ENCODE data around the gene TMEM163. TPM values are rescaled to one million over a fixed set of nuclear protein-coding genes. Genes with fewer than 3 reads are reported as not detected.

TMEM163 gene
- total RNA-seq, 1 donor from 2014 or later, result 0.95 TPM

DNA sequence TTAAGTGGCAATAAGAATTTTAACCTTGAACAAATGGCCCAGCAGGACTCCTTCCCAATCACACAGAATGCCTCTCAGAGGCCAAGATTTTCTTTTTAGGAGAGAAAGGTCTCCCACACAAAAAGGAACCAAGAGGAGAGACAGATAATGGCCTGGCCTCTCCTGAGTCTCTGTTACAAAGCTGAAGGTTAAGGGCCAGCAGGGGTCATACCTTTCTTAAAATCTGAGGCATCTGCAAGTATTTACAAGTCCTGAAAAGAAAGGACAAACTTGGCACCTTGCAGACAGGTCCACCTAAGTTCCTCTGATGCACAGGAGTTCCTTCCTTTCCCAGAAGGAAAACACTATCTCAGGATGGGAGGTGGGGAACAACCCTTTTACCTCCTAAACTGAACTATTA lies 142.3 kb downstream of the TMEM163 start:
- DNase-seq (ENCODE audit: low spot score), result no peak
- Histone ChIP-seq H3K4me2 (no peak overlapping the region), H4K20me1 (ENCODE audit: low read depth) (no peaks in the 10 kb centered on the region), H3K4me3 (no peak overlapping the region), H3K27me3 (no peaks in the 10 kb centered on the region), H3F3A (ENCODE audit: low read depth) (peaks cover 5% of the 10 kb centered on the region), H3K9ac (no peak overlapping the region), H3K27ac (no peak overlapping the region), H3K9me3 (ENCODE audit: low read depth) (no peaks in the 10 kb centered on the region), H3K79me2 (ENCODE audit: low read depth) (no peaks in the 10 kb centered on the region), H2AFZ (replicated peaks) (no peak overlapping the region), H3K4me1 (peaks cover 24% of the 10 kb centered on the region), H3K36me3 (no peaks in the 10 kb centered on the region)
- no peaks in the 10 kb centered on the region for H3K9me3 Mint-ChIP-seq
- H3K36me3 Mint-ChIP-seq, result no peaks in the 10 kb centered on the region
- TF ChIP-seq, protein P1, sequence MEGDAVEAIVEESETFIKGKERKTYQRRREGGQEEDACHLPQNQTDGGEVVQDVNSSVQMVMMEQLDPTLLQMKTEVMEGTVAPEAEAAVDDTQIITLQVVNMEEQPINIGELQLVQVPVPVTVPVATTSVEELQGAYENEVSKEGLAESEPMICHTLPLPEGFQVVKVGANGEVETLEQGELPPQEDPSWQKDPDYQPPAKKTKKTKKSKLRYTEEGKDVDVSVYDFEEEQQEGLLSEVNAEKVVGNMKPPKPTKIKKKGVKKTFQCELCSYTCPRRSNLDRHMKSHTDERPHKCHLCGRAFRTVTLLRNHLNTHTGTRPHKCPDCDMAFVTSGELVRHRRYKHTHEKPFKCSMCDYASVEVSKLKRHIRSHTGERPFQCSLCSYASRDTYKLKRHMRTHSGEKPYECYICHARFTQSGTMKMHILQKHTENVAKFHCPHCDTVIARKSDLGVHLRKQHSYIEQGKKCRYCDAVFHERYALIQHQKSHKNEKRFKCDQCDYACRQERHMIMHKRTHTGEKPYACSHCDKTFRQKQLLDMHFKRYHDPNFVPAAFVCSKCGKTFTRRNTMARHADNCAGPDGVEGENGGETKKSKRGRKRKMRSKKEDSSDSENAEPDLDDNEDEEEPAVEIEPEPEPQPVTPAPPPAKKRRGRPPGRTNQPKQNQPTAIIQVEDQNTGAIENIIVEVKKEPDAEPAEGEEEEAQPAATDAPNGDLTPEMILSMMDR (IDR thresholded peaks at IDR 0.05), result no peak
- TF ChIP-seq EZH2 (IDR thresholded peaks at IDR 0.05), result no peak
- TF ChIP-seq EZH2phosphoT487 (IDR thresholded peaks at IDR 0.05), result no peak
- H3K27ac Mint-ChIP-seq, result peak overlapping the region; percentile 21
- H3K4me3 Mint-ChIP-seq, result no peak overlapping the region
- H3K4me1 Mint-ChIP-seq, result peaks cover 9% of the 10 kb centered on the region
- no peaks in the 10 kb centered on the region for H3K27me3 Mint-ChIP-seq (ENCODE audit: insufficient read depth, low read depth)

DNA sequence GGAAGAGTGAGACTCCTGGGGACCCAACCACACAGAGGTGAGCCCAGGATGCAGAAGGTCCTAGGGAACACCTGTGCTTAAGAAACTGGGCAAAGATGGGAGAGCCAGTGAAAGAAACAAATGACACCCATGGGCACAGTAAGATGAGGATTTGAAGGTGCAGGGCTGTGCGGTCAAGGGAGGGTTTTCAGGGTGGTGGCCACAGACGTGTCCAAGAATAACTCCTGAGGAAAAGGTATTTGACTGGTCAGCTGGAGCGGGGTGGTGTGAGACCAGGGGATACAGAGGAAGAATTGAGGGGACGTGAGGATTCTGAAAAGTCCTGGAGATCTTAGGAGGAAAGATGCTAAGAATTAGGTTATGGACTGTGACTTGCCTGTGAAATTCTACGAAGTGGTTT lies 142.9 kb downstream of the TMEM163 start:
- H4K20me1 ChIP-seq (ENCODE audit: low read depth), result no peaks in the 10 kb centered on the region
- H3F3A ChIP-seq (ENCODE audit: low read depth), result peaks cover 5% of the 10 kb centered on the region
- peaks cover 24% of the 10 kb centered on the region for H3K4me1 ChIP-seq
- Mint-ChIP-seq H3K4me3 (no peak overlapping the region), H3K9me3 (no peaks in the 10 kb centered on the region), H3K4me1 (peaks cover 9% of the 10 kb centered on the region), H3K27ac (no peak overlapping the region), H3K27me3 (ENCODE audit: insufficient read depth, low read depth) (no peaks in the 10 kb centered on the region), H3K36me3 (no peaks in the 10 kb centered on the region)
- no peak overlapping the region for H2AFZ ChIP-seq (replicated peaks)
- no peak overlapping the region for H3K4me2 ChIP-seq
- no peaks in the 10 kb centered on the region for H3K27me3 ChIP-seq
- TF ChIP-seq EZH2phosphoT487 (IDR thresholded peaks at IDR 0.05) (no peak), EZH2 (IDR thresholded peaks at IDR 0.05) (no peak)
- TF ChIP-seq, protein P1 (IDR thresholded peaks at IDR 0.05), result no peak
- no peak overlapping the region for H3K4me3 ChIP-seq
- H3K9me3 ChIP-seq (ENCODE audit: low read depth), result no peaks in the 10 kb centered on the region
- DNase-seq (ENCODE audit: low spot score), result no peak
- no peaks in the 10 kb centered on the region for H3K79me2 ChIP-seq (ENCODE audit: low read depth)
- no peak overlapping the region for H3K27ac ChIP-seq
- H3K9ac ChIP-seq, result no peak overlapping the region
- H3K36me3 ChIP-seq, result no peaks in the 10 kb centered on the region

DNA sequence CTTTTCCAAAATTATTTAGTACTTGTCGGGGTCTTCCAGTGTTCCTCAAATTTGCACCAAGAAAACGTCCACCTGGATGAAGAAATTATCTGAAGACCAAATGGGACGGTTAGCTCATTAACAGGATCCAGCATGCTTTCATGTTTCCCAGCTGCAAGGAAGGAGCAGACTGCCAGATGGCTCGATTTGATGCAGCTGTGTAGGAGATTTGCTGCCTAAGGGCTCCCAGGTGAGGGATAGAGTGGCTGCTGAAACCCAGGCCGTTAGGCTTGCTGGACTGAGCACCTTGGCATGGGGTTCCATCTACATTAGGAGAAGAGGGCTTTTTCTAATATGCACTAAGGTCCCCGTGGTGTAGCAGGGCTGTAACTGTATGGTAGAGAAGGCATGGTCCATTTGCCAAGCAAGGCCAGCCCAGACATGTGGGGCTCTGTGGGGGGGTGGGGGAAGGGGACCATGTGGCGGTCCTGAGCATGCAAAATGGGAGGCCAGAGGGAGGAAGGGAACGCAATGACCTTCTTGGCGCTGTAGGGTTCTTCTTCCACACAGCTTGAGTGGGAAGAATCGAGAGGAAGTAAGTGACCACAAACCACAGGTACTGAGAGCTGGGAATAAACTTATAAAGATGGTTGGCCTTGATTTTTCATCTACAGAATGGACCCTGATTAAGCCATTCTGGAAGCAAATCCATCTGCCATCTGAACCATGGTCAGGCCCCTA lies 144.0 kb downstream of the TMEM163 start:
- Histone ChIP-seq H3K36me3 (no peaks in the 10 kb centered on the region), H3K27me3 (no peaks in the 10 kb centered on the region), H3K9ac (no peak overlapping the region), H3K4me3 (no peak overlapping the region), H3K27ac (no peak overlapping the region), H4K20me1 (ENCODE audit: low read depth) (no peaks in the 10 kb centered on the region), H3K4me2 (no peak overlapping the region), H3K79me2 (ENCODE audit: low read depth) (no peaks in the 10 kb centered on the region), H3F3A (ENCODE audit: low read depth) (peaks cover 5% of the 10 kb centered on the region), H2AFZ (replicated peaks) (no peak overlapping the region), H3K4me1 (peaks cover 17% of the 10 kb centered on the region), H3K9me3 (ENCODE audit: low read depth) (no peaks in the 10 kb centered on the region)
- no peak for TF ChIP-seq EZH2 (IDR thresholded peaks at IDR 0.05)
- no peak for TF ChIP-seq EZH2phosphoT487 (IDR thresholded peaks at IDR 0.05)
- TF ChIP-seq, protein P1 (IDR thresholded peaks at IDR 0.05), result no peak
- DNase-seq (ENCODE audit: low spot score), result no peak
- Mint-ChIP-seq H3K36me3 (no peaks in the 10 kb centered on the region), H3K27me3 (ENCODE audit: insufficient read depth, low read depth) (no peaks in the 10 kb centered on the region), H3K4me1 (peaks cover 9% of the 10 kb centered on the region), H3K4me3 (no peak overlapping the region), H3K9me3 (no peaks in the 10 kb centered on the region), H3K27ac (no peak overlapping the region)

All from neural progenitor cell (in vitro differentiated cells).